Measurements from ENCODE around the gene BRD3.
A peak's percentile ranks its signal among the peaks of the same experiment; 100 is the strongest.

The BRD3 gene

DNA sequence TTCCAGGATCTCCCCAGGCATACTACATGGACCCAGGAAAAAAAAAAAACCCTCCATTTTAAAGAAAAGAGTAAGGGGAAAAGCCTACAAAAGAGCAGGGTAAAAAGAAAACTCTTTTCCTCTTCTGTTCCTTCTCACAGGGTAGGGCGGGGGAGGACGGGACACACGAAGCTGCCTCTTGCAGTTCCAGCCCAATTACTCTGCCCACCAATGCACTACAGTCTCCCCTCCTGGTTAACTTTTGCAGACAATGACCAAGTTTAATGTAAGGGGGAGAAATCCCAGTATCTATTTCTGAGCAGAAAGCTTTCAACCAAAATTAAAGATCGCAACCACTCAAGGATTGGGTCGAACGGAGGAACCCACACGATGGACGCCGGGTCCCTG, 1.3 kb downstream of the BRD3 start:
- peak; percentile 57 for DNase-seq

DNA sequence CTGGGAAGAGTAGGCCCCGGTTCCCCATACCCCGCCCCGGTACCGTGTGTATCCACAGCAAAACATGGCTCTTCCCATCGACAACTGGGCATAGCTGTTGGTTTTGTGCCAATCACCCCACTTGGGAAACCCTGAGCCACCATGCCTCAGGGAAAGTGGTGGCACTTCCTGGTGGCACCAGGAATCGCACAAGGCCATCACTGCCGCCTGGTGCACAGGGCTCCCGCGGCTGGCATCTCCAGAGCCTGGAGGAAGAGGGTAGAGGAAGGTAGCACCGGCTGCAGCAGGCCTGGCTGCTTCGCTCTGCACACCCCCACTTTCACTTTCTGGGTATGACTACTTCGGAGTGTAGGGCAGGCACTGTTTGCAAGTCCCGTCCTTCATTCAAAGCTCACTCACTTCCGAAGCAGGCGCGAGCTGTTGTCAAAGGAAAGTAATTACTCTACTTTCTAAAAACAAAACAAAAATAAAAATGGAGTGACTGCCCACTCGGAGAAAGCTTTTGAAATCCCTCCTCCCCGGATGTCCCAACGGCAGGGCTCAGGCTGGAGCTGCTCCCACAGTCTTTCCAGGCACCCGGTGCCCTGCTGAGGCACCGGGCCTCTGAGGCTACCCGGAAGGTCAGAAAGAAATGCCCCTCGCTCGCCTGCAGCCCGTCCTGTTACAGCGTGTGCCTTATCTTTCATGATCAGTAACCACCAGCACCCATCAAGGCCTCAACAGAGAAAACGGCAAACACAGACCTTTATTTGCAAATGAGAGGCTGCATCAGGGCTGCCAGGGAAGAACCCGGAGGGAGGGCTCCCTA, 2.0 kb downstream of the BRD3 start:
- peak; percentile 72 for DNase-seq

DNA sequence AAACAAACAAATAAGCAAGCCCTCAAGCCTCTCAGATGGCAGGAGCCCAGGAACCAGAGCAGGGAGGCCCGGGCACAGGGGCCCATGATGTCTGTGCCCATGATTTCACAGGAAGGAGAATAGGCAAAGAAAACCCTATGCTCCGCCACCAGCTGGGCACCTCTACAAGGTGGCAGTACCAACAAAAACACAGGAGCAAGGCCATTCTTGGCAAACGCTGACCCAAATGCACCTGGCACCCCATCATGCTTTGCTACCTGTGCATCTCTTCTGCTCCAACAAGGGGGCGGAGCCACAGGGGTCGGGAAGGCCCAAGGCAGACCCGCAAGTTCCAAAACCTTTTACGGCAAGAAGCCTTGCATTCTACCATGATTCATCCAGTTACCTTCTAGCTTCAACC, 3.1 kb downstream of the BRD3 start:
- no peak for DNase-seq

DNA sequence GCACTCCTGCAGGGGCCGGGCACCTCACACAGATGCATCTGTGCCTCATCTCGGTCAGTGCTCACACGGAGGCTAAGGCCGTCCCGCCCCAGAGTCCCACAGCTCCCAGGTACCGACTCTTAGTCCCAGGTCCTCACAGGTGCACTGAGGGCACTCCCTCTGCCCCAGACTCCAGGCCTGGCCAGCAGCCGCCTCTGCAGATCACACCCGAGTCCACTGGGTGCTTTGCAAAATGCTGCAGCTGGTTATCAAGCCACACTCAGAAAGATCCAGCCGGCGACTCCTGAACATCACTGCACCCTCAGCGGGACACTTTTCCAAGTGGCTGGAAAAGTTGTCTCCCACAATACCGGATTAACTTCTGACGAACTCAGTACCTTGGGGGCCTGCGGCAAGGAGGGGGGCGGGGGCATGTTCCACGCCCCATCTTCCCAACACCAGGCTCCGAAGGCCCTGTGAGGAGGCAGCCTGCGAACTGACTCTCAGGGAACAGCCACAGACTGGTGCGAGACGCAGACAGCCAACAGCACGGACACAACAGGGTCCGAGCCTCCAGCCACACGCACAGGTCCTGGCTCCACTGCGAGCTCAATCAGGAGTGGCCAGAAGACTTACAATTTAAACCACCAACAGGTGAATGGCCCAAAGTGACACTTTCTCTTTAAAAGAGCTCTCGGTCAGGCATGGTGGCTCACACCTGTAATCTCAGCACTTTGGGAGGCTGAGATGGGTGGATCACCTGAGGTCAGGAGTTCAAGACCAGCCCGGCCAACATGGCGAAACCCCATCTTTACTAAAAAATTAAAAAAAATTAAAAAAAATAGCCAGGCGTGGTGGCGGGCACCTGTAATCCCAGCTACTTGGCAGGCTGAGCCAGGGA, 4.0 kb downstream of the BRD3 start:
- no peak for DNase-seq

DNA sequence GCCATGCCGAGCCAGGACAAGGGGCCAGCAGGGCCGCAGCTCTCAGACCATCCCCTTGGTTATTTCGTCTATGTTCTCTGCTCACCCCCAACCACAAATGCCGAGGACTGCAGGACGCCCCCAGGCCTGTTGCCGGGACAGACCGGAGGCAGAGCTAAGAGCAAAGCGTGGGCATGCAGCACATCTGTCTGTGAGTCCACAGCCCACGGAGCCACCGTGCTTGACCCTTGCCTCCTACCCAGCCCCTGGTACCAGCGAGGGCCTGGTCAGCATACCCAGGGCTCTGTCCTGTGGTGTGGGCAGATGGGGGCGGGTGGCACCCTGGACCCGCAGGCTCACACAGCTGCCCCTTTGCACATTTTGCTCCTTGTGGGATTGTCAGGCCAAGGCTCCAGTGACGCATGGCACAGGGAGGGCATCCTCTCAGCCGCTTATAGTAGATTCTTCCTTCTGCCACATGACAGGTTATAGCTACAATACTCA, 4.7 kb downstream of the BRD3 start:
- DNase-seq, result no peak

DNA sequence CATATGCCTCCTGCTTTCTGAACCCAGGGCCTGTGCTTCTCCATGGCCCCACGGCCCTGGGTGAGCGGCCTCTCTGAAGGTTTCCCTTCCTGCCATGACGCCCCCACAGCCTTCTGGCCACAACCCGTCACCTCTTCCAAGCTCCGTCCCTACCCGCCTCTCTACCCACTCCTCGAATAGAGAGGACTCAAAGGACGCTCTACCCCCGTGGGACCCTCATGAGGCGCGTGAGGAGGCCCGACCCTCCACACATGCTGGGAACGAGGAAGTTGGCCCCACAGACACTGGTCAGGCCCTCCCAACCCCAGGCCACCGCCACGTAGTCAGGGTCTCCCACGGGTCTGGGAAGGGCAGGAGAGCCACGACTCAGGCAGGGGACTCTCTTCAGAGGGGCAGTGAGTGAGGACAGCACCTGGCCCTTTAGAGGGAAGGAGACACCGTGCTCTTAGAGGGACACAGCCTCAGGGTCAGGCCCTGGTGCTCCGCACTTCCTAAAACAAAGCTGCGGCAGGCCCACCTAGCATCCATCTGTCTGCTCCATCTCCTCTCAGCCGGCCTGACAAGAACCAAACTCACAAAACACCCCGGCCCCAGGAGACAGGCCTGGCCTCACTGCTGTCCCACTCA, 5.3 kb downstream of the BRD3 start:
- no peak for DNase-seq

DNA sequence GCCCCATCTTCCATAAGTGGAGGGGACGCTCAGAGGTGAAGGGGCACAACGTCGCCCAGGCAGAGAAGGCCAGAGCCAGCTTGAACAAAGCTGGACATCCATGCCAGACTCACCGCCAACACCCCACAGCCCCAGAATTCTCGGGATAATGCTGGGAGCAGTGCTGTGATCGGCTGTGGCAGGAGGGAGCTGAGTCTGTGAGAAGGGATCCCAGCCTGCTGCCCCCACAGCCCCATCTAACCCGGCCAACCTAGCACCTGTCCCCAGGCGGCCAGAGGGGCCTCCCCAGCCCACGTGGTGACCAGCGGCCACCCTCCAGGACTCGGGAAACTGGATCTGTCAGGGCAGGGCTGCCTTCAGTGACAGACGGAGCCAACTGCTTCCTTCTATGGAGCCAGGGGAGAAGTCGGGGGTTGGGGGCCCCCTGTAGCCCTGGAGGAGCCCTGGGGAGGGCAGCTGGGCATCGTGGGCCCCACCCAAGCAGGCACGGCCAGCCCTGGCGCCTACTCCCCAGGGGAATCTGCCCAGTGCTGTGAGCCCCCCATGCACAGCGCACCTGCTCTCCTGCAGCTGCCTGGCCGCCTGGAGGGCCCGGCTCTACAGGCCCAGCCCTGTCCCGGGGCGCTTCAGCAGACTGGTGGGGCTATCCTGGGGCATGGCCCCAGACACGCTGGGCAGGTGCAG, 6.0 kb downstream of the BRD3 start:
- DNase-seq, result no peak

DNA sequence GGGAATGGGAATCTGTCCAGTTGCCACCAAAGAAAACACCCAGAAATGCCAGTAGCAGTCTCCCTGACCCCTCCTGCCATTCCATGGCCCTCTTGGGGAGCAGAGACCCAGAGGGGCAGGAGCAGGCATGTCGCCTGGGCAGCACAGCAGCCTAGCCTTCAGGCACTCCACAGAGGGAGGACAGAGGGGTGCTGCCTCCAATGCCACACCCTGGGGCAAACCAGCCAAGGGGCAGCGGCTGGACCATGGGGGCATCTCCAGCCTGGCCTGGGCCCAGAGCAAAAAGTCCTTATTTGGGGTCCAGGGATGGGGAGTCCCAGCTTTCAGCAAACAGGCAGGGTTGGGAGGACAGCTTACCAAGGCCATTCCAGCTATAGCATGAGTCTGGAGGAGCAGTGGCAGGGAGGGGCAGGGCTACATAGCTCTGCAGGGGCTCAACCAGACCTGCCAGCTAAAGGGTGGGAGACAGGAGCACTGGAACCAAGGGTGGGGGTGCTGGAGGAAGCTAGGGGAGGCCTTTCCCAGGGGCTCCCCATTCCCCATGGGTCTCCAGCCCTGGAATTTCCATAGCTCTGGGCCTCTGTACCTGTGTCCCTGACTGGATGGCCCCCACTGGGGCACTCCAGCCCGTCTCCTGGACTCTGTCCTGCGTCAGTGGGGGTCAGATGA, 6.7 kb downstream of the BRD3 start:
- DNase-seq, result no peak

DNA sequence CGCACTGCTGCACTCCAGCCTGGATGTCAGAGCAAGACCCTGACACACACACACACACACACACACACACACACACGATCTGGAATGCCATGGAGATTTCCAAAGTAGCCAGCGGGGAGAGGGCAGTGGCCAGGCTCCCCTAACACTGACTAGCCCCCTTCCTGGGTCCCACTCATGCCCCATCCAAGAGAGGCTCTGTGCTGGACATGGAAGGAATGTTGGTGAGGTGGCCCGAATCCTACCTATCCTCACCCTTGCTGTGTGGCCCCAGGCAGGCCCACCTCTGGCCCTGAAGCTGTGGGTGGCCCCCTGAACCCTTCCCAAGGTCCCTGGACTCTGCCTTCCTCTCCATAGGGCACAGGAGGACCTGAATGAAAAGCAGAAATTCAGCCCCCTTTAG, 7.3 kb downstream of the BRD3 start:
- DNase-seq, result no peak

DNA sequence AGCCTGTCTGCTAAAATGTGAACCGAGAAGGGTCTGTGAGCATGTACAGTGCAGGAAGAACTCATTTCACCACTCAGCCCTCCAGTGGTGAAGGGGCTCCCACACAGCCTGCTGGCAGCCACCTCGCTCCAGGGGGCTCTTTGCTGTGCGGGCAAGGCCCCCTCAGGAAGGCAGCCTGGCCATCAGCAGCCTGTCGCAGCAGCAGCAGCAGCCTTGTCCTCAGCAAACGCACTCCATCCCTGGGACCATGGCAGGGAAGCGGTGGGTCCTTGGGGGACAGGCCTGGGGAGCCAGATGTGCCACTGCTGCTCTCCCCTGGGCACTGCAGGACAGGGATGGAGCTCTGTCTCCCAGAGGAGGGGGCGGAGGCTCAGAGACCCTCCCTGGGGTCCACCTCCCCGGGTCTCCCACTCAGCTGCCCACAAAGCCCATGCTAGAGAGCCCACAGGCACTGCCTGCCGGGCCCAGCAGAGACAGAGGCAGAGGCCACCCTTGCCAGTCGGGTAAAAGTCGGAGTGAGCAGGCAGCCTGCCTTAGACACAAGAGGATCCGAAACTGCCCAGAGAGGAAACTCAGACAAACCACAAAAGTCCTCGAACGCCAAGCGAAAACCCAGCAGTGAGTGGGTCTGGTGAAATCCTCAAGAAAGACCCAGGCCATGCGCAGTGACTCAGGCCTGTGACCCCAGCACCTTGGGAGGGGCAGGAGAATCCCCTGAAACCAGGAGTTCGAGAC, 8.0 kb downstream of the BRD3 start:
- no peak for DNase-seq

DNA sequence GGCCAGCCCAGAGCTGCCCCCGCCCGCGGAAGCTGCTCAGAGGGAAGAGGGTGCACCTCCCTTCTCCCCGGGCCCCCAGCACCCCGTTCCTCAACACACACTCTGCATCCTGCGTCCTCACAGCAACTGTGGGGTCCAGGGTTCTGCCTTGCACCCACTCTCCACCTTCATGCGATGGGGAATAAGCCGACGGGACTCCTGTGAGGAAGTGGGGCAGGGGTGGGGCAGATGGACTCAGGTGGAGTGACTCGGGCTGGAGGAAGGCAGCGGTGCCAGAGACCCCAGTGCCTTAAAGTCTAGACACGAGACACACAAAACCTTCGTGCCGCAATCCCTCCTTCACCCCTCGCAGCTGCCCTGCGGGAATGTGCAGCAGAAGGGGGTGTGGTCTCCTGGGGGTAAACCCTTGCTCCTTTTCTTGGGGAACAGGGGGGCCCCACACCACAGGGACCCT, 8.6 kb downstream of the BRD3 start:
- DNase-seq, result no peak

DNA sequence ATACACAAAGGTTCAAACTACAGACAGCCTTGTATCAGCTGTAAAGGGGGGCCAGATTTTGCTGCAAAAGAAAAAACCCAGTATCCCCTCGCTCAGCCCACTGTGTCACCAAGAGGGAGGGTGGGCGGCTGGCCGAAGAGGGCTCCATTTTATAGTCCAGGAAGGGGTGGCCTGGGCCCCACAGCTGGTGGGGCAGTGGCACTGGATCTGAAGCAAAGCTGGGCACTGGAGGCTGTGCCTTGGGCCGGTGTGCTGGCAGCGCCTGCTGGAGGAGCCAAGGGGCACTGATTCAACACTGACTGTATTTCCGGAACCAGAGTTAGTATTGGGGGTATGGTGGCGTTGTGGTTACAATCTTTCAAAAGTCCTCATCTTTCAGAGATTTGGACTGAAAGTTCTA, 9.1 kb downstream of the BRD3 start:
- no peak for DNase-seq

DNA sequence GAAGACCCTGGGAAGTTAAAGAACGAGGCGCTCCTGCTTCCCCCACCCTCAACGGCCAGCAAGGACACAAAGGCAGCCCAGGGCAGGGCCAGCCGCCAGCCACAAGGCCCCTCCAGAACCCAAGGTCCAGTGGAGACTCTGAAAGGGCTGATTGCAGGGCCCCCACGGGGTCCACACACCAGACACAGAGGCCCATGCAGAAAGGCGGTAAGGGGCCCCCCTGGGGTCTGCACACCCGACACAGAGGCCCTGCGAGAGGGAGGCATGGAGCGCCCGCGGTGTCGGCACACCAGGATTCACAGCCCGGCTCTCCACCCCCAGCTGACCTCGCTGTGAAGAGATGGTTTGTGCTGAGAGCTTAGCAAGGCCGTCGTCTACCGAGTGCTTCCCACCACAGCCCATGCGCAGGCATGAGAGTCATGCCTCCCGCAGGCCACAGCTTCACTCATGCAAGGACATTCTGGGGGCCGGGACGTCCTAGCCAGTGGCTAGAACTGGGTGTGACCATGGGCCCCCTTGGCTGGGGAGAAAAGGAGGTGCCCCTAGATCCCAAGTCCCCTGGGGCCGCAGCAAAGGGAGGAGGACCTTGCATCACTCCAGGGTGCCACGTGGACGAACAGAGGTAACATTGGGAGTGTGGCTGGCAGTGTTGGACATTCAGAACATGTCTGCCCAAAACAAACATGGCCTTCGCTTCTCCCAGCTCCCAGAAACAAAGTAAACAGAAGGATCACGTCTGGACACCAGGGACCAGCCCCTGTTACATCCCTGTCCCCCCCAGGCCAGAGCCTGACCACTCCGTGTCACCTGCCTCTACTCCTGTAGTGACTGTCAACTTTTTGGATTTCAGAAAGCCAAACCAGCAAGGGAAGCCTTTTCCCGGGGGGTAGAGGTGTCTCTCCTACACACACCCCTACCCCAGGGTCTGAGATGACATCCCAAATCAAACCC, 9.8 kb downstream of the BRD3 start:
- no peak for DNase-seq

DNA sequence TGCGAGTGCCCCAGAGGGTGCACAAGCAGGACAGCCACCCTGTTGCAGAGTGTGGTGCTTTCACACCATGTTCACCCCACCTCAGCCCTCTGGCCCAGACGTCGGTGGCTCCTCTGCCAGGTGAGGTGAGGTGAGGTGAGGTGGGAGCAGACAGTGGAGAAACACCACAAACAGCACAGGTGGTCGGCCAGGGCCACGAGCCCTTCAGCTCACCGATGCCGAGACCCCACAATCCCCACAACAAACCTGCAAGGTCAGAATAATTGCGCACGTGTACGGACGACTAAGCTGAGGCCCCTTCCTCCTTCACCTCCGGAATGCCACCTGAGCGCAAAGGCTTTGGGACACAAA, 10.5 kb downstream of the BRD3 start:
- no peak for DNase-seq

DNA sequence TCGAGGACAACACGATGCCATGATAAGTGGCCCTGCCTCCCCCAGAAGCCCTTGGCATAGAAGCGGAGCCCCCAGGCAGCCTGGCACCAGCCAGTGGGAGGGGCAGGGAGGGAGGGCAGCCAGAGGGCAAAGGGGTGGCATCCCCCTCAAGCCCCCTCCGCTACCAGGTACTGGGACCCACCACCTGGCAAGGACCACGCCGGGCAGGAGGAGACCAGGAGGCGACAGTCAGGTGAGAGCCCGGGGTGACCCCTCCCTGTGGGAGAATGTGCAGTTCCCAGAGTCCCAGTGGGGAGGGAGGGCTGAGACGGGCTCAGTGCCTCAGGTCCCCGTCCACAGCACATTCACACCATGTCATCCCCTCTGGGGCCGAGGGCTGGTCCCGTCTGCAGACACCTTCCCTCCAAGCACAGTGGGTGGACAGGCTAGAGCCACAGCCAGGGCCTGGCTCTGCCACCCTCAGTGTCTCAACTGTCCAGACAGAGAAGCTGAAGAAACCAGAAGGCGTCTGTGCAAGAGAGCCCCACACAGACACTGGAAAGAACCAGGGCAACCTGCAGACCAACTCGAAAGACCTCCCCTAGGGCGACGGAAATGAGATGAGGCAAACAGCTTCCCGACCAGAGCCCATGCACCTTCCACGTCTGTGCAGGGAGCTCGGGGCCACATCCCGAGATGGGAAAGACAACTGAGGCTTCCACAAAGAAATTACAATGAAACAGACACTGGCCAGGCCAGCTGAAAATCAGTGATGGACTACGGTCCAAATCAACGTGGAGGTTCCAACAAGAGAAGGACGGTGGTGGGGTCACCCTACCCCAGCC, 11.1 kb downstream of the BRD3 start:
- no peak for DNase-seq

DNA sequence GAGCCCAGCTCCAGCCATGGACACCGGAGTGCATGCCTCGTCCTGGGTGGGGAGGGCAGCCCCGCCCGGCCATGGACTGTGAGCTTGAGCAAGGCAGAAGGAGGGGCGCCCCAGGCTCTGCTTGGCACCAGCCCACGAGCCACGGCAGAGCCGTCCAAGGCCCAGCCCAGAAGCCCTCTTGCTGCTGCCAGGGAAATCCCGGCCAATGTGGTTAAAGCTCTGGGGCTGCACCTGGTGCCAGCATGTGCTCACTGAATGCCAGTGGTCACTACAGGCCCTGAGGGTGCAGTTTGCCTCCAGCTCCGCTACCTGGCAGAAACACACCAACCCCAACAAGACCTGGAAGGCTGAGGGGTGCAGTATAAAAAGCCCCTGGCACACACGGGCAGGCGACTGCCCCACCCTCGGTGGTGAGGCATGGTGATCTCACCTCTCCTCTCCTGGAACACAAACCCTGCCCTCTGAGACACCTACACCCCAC, 11.8 kb downstream of the BRD3 start:
- DNase-seq, result no peak

DNA sequence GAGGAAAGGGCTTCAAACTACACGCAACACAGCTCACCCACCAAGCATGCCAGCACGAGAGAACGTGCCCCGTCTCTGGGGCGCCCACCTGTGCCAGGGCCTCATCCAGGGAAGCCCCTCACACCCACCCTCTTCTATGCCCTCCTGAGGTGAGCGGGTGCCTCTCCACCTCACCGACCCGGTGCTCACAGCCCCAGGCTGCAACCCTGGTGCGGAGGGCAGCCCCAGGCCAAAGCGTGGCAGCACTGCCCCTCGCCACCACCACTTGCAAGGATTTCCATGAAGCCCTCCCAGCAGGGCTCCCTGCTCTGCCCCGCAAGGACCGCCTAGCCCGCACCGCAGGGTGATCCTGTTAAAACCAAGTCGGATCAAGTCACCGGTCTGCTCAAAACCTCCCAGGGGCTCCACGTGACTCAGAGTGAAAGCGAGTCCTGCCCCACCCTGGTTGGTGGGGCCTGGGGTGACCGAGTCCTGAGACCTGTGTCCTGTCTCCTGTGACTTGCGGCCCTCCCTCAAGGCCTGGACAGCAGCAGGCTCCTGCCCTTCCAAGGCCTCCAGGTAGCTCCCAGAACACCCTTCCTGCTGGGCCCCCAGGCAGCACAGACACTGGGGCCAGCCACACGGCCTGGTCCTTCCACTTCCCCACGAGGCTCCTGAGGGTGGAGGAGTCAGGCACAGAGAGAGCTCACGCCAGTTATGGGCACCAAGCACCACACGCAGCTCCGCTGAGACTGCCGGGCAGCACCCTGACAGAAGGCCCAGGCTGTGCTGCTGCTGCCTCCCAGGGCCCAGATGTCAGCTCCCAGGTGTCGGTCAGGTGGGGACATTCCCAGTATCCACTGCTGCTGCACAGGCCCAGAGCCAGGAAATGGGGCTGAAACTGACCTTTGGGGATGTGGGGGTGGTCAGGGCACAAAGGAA, 12.7 kb downstream of the BRD3 start:
- no peak for DNase-seq
